GM12874 (cell line): ENCODE results near the gene NHP2.

Experiments used
- CTCF ChIP-seq: IDR thresholded peaks from 2 replicates; pipeline ENCODE4 v1.5.1; 2011; ENCODE audit warnings: low read depth, mild to moderate bottlenecking, control low read depth, low read length, moderate library complexity; ENCODE audit not compliant: insufficient read depth

NHP2 gene

GRCh38 chr5:178186427-178186826, 32.7 kb upstream of the NHP2 start:
- TF ChIP-seq CTCF, result no peak

GRCh38 chr5:178182158-178182876, 28.6 kb upstream of the NHP2 start:
- TF ChIP-seq CTCF, result no peak

GRCh38 chr5:178180141-178180863, 26.6 kb upstream of the NHP2 start:
- no peak for TF ChIP-seq CTCF

- no peak for TF ChIP-seq CTCF
These were observed 23.9 kb upstream of the NHP2 start for GRCh38 chr5:178177569-178177968.

- TF ChIP-seq CTCF, result no peak
These were observed 23.1 kb upstream of the NHP2 start for GRCh38 chr5:178176791-178177190.

GRCh38 chr5:178174456-178174855, 20.8 kb upstream of the NHP2 start:
- TF ChIP-seq CTCF, result no peak

- no peak for TF ChIP-seq CTCF
These were observed 16.8 kb upstream of the NHP2 start for GRCh38 chr5:178170455-178170854.
